ENCODE data around the gene CSK.

CSK gene

GRCh38 chr15:74817370-74817737 is 35.5 kb downstream of the CSK start:
- TF ChIP-seq RAD21 (IDR thresholded peaks at IDR 0.05; ENCODE audit: low read depth): no peak
- TF ChIP-seq FOXM1 (IDR thresholded peaks at IDR 0.05; ENCODE audit: borderline replicate concordance, low read depth): no peak
- no peak for TF ChIP-seq EP300 (IDR thresholded peaks at IDR 0.05; ENCODE audit: borderline replicate concordance)
- no peak for TF ChIP-seq NFIC (IDR thresholded peaks at IDR 0.05)
- no peak for TF ChIP-seq REST (IDR thresholded peaks at IDR 0.05; ENCODE audit: low read depth)
- no peak for TF ChIP-seq EGR1 (IDR thresholded peaks at IDR 0.05)
- TF ChIP-seq YY1 (IDR thresholded peaks at IDR 0.05; ENCODE audit: low read depth): no peak
- TF ChIP-seq TCF12 (IDR thresholded peaks at IDR 0.05; ENCODE audit: low read depth): no peak
- TF ChIP-seq TEAD4 (IDR thresholded peaks at IDR 0.05): no peak
- no peak for TF ChIP-seq USF1 (IDR thresholded peaks at IDR 0.05)
- TF ChIP-seq TAF1 (IDR thresholded peaks at IDR 0.05; ENCODE audit: low read depth): no peak
- no peak for TF ChIP-seq ZBTB7A (IDR thresholded peaks at IDR 0.05; ENCODE audit: low read depth)
- TF ChIP-seq CEBPB (IDR thresholded peaks at IDR 0.05): no peak
- no peak for TF ChIP-seq CREB1 (IDR thresholded peaks at IDR 0.05; ENCODE audit: low read depth)
- TF ChIP-seq MAX (IDR thresholded peaks at IDR 0.05): no peak

- no peak for TF ChIP-seq RAD21 (IDR thresholded peaks at IDR 0.05; ENCODE audit: low read depth)
- no peak for TF ChIP-seq NFIC (IDR thresholded peaks at IDR 0.05)
- no peak for TF ChIP-seq TCF12 (IDR thresholded peaks at IDR 0.05; ENCODE audit: low read depth)
- TF ChIP-seq MAX (IDR thresholded peaks at IDR 0.05): no peak
- no peak for TF ChIP-seq TAF1 (IDR thresholded peaks at IDR 0.05; ENCODE audit: low read depth)
- no peak for TF ChIP-seq REST (IDR thresholded peaks at IDR 0.05; ENCODE audit: low read depth)
- TF ChIP-seq YY1 (IDR thresholded peaks at IDR 0.05; ENCODE audit: low read depth): no peak
Measured at GRCh38 chr15:74820056-74820455, 38.2 kb downstream of the CSK start.

- TF ChIP-seq TEAD4 (IDR thresholded peaks at IDR 0.05) (no peak), FOXM1 (IDR thresholded peaks at IDR 0.05; ENCODE audit: borderline replicate concordance, low read depth) (no peak), RAD21 (IDR thresholded peaks at IDR 0.05; ENCODE audit: low read depth) (no peak)
Measured at GRCh38 chr15:74821091-74821789, 39.4 kb downstream of the CSK start.

- TF ChIP-seq NFIC (IDR thresholded peaks at IDR 0.05) (no peak), TAF1 (IDR thresholded peaks at IDR 0.05; ENCODE audit: low read depth) (no peak), TEAD4 (IDR thresholded peaks at IDR 0.05) (no peak), RAD21 (IDR thresholded peaks at IDR 0.05; ENCODE audit: low read depth) (no peak), REST (IDR thresholded peaks at IDR 0.05; ENCODE audit: low read depth) (no peak), CEBPB (IDR thresholded peaks at IDR 0.05) (no peak), EGR1 (IDR thresholded peaks at IDR 0.05) (no peak)
Measured at GRCh38 chr15:74821790-74822158, 39.9 kb downstream of the CSK start.

GRCh38 chr15:74822233-74822632 is 40.4 kb downstream of the CSK start:
- TF ChIP-seq TCF12 (IDR thresholded peaks at IDR 0.05; ENCODE audit: low read depth) (no peak), REST (IDR thresholded peaks at IDR 0.05; ENCODE audit: low read depth) (no peak), FOXM1 (IDR thresholded peaks at IDR 0.05; ENCODE audit: borderline replicate concordance, low read depth) (no peak), ZBTB7A (IDR thresholded peaks at IDR 0.05; ENCODE audit: low read depth) (no peak), MAX (IDR thresholded peaks at IDR 0.05) (no peak), TEAD4 (IDR thresholded peaks at IDR 0.05) (no peak)
